K562 (cell line): Measurements from ENCODE around the gene GUCA1A. TPM values are rescaled to one million over a fixed set of nuclear protein-coding genes. Genes with fewer than 3 reads are reported as not detected.

Experiments
- ATAC-seq: fragments of 200-7000 bp; cut with Tn5 transposase; 3 replicates; pipeline ENCODE4 v1.9.1; 2020; ENCODE audit warnings: moderate library complexity
- BruUV-seq: library from RNA; stranded (reverse); fragments of 400-500 nt; replicated peaks from 2 replicates; lab custom pipeline; 2021; lab: Mats Ljungman, UMichigan
- CTCF ChIA-PET: fragments of 300-600 bp; formaldehyde crosslinking; extraction: SDS; loops from one replicate; lab custom pipeline; 2021; ENCODE audit warnings: low intra/inter-chr PET ratio; lab: Yijun Ruan, JAX
- POLR2A ChIA-PET: fragments of 300-600, 350-650 bp; sonication (Branson Sonifier 250); formaldehyde crosslinking; extraction: SDS; loops from one replicate; lab custom pipeline; 2021; ENCODE audit warnings: antibody characterized with exemption, inconsistent platforms; lab: Yijun Ruan, JAX
- DNase-seq, 4 experiments: peaks; one replicate each; pipeline versions ENCODE4 v3.0.0 to v3.0.0-alpha.2; 2011 to 2018; ENCODE audit warnings: low spot score in 3 of 4, mixed read lengths in 3 of 4; ENCODE audit errors: extremely low read depth in 1 of 4
- FAIRE-seq: peaks from 2 replicates; lab custom pipeline; 2011; peaks lifted over from hg19 to GRCh38; lab: Jason Lieb, UNC
- H2AFZ ChIP-seq: 2 replicates; pipeline ENCODE4 v1.6.0; 2011; ENCODE audit warnings: low read depth, low read length, control low read depth, inconsistent platforms
- H3K27ac ChIP-seq: fragments of 200-600 bp; 3 replicates; pipeline ENCODE4 v1.8.0; 2011; ENCODE audit warnings: low read depth, mild to moderate bottlenecking, control low read depth, inconsistent platforms, low read length, moderate library complexity, mixed read lengths; ENCODE audit errors: extremely low read depth
- H3K27me3 ChIP-seq, 2 experiments: fragments of 300-600 bp in 1 of 2; 2 replicates in 1 of 2; 3 replicates in 1 of 2; pipeline versions ENCODE4 v1.6.0 to v1.8.0; 2011; ENCODE audit warnings: inconsistent platforms in 2 of 2, low read length in 2 of 2, mild to moderate bottlenecking in 1 of 2, mixed read lengths in 1 of 2, moderate library complexity in 1 of 2; ENCODE audit not compliant: control insufficient read depth in 2 of 2, insufficient read depth in 2 of 2
- H3K36me3 ChIP-seq: fragments of 300-600 bp; 3 replicates; pipeline ENCODE4 v1.8.0; 2011; ENCODE audit warnings: mild to moderate bottlenecking, low read length, inconsistent platforms; ENCODE audit not compliant: control insufficient read depth, insufficient read depth
- H3K4me1 ChIP-seq, 2 experiments: fragments of 200-600 bp in 1 of 2; replicated peaks in 1 of 2; 2 replicates in 1 of 2; 3 replicates in 1 of 2; pipeline versions ENCODE4 v1.5.1 to v1.8.0; 2011; ENCODE audit warnings: inconsistent platforms in 2 of 2, low read length in 2 of 2, mild to moderate bottlenecking in 1 of 2, mixed read lengths in 1 of 2, moderate library complexity in 1 of 2; ENCODE audit not compliant: control insufficient read depth in 2 of 2, insufficient read depth in 2 of 2
- H3K4me2 ChIP-seq: 2 replicates; pipeline ENCODE4 v1.6.1; 2011; ENCODE audit warnings: low read length, control low read depth, inconsistent platforms, mixed read lengths; ENCODE audit not compliant: insufficient read depth
- H3K4me3 ChIP-seq: fragments of 200-600 bp; sonication (generic), shearing (Covaris generic); 2 replicates; pipeline ENCODE4 v1.5.1; 2016; ENCODE audit warnings: control low read depth, inconsistent platforms
- H3K79me2 ChIP-seq: fragments of 200-600 bp; 3 replicates; pipeline ENCODE4 v1.8.0; 2011; ENCODE audit warnings: low read length, inconsistent platforms; ENCODE audit not compliant: control insufficient read depth, insufficient read depth
- H3K9ac ChIP-seq, 2 experiments: 2 replicates each; pipeline versions ENCODE4 v1.6.0 to v1.6.1; 2011; ENCODE audit warnings: low read depth in 2 of 2, low read length in 2 of 2, control low read depth in 1 of 2, inconsistent platforms in 1 of 2, mild to moderate bottlenecking in 1 of 2, mixed read lengths in 1 of 2; ENCODE audit not compliant: insufficient read depth in 1 of 2
- H3K9me1 ChIP-seq: one replicate; pipeline ENCODE4 v1.6.0; 2011; ENCODE audit warnings: inconsistent platforms, mild to moderate bottlenecking, low read length, moderate library complexity; ENCODE audit not compliant: control insufficient read depth, insufficient read depth
- H3K9me3 ChIP-seq: replicated peaks from 2 replicates; pipeline ENCODE4 v1.5.1; 2011; ENCODE audit warnings: low read depth, low read length, inconsistent platforms; ENCODE audit not compliant: control insufficient read depth, insufficient read depth
- H4K20me1 ChIP-seq: replicated peaks from 2 replicates; pipeline ENCODE4 v1.6.1; 2011; ENCODE audit warnings: low read length, inconsistent platforms, mixed read lengths; ENCODE audit not compliant: control insufficient read depth, insufficient read depth
- ADNP ChIP-seq: fragments of 200-800 bp; sonication (Bioruptor generic); IDR thresholded peaks from 2 replicates; pipeline ENCODE4 v1.6.1; 2016; ENCODE audit warnings: missing genetic modification characterization, missing compliant biosample characterization
- CEBPB ChIP-seq: fragments of 450-650 bp; IDR thresholded peaks from 2 replicates; pipeline ENCODE4 v1.6.1; 2016; ENCODE audit warnings: missing genetic modification characterization, missing compliant biosample characterization
- COPS2 ChIP-seq: fragments of 450-650 bp; conservative IDR thresholded peaks from 2 replicates; pipeline ENCODE4 v1.6.1; 2016; ENCODE audit warnings: mild to moderate bottlenecking, moderate library complexity
- DIDO1 ChIP-seq: fragments of 450-650 bp; IDR thresholded peaks from 2 replicates; pipeline ENCODE4 v1.6.1; 2016; ENCODE audit warnings: low read depth, missing biosample characterization, missing genetic modification characterization
- ETS2 ChIP-seq: IDR thresholded peaks from 2 replicates; pipeline ENCODE4 v1.6.1; 2016; ENCODE audit warnings: borderline replicate concordance, missing genetic modification characterization, mild to moderate bottlenecking, moderate library complexity, missing compliant biosample characterization; ENCODE audit not compliant: poor library complexity, severe bottlenecking
- MAFF ChIP-seq: IDR thresholded peaks from 2 replicates; pipeline ENCODE4 v1.6.1; 2012; ENCODE audit warnings: low read length, improper control_type of control experiment
- NCOA1 ChIP-seq: fragments of 450-650 bp; IDR thresholded peaks from 2 replicates; pipeline ENCODE4 v1.6.1; 2016; ENCODE audit warnings: low read depth
- RBM17 ChIP-seq: fragments of 200-400 bp; formaldehyde crosslinking; IDR thresholded peaks from 2 replicates; pipeline ENCODE4 v1.6.1; 2017; ENCODE audit warnings: low read depth, mild to moderate bottlenecking, low read length, borderline replicate concordance
- SMARCE1 ChIP-seq: fragments of 450-650 bp; IDR thresholded peaks from 2 replicates; pipeline ENCODE4 v1.7.1; 2016; ENCODE audit warnings: mild to moderate bottlenecking
- YBX1 ChIP-seq: fragments of 450-650 bp; IDR thresholded peaks from 2 replicates; pipeline ENCODE4 v1.7.1; 2016; ENCODE audit warnings: mild to moderate bottlenecking
- ZFX ChIP-seq: sonication (generic); formaldehyde crosslinking; IDR thresholded peaks from 2 replicates; pipeline ENCODE4 v1.8.0; 2022; ENCODE audit warnings: mild to moderate bottlenecking, missing genetic modification reagents, moderate library complexity
- ZNF140 ChIP-seq: fragments of 250-450 bp; sonication (Bioruptor Pico); IDR thresholded peaks from 2 replicates; pipeline ENCODE4 v1.8.0; 2021; ENCODE audit warnings: moderate library complexity, mild to moderate bottlenecking, inconsistent platforms
- ZNF24 ChIP-seq: fragments of 450-650 bp; IDR thresholded peaks from 2 replicates; pipeline ENCODE4 v1.6.1; 2016
- WGBS: fragments of 100-300 bp; shearing (Covaris generic); methylation state at CpG from one replicate; pipeline ENCODE4 v1.1.6; 2016; ENCODE audit warnings: low coverage, mixed read lengths; ENCODE audit not compliant: insufficient coverage; ENCODE audit errors: missing lambda C conversion rate; 5-methylcytosine and 5-hydroxymethylcytosine counted together
- in situ Hi-C: fragments of 300-500 bp; cut with MboI; formaldehyde crosslinking; loops from 4 replicates; pipeline ENCODE4 v1.15.0; 2018; ENCODE audit warnings: inconsistent platforms, mixed read lengths
- intact Hi-C: fragments of 100-400 bp; cut with micrococcal nuclease; formaldehyde crosslinking; loops from 2 replicates; pipeline ENCODE4 v1.14.2; 2022
- polyA plus RNA-seq, 8 experiments: library from polyadenylated mRNA; depleted of rRNA in 4 of 8; stranded (reverse) in 5 of 8; unstranded in 3 of 8; fragments of >200 nt; fragmentation: Nextera tagmentation in 2 of 8; fragmentation: Illumina TruSeq in 1 of 8; extraction: Ambion mirVana in 2 of 8; extraction: Trizol in 1 of 8; gene quantifications; 2 replicates each; pipeline versions ENCODE4 v1.2.1 to v1.2.3, GENCODE V29; 2011 to 2014; ENCODE audit warnings: inconsistent platforms in 1 of 8, missing spikeins in 1 of 8
- total RNA-seq, 7 experiments: library from RNA; depleted of rRNA in 6 of 7; stranded (reverse); fragments of >200 nt in 6 of 7; fragmentation: Illumina TruSeq in 2 of 7; extraction: Trizol in 2 of 7; gene quantifications; 2 replicates each; pipeline versions ENCODE4 v1.2.1 to v1.2.3, GENCODE V29; 2011 to 2021; ENCODE audit warnings: low replicate concordance in 1 of 7
- TF ChIP-seq, protein P1 (sequence below): fragments of 450-650 bp; formaldehyde crosslinking; IDR thresholded peaks from 2 replicates; pipeline ENCODE4 v1.4.0; 2022; ENCODE audit warnings: mild to moderate bottlenecking, moderate library complexity
- TF ChIP-seq, protein P2 (sequence below): sonication (generic); formaldehyde crosslinking; IDR thresholded peaks from 2 replicates; pipeline ENCODE4 v1.8.0; 2023; ENCODE audit warnings: missing genetic modification reagents, mild to moderate bottlenecking, borderline replicate concordance
- TF ChIP-seq, protein P3 (sequence below): fragments of 450-650 bp; formaldehyde crosslinking; conservative IDR thresholded peaks from 2 replicates; pipeline ENCODE4 v1.4.0; 2022; ENCODE audit warnings: mild to moderate bottlenecking, missing genetic modification characterization

Gene GUCA1A
- total and polyA plus RNA-seq, 9 of the 15 experiments (the other 6 are each of a cell fraction or from before 2014, with no cell fraction given) = not detected

DNA sequence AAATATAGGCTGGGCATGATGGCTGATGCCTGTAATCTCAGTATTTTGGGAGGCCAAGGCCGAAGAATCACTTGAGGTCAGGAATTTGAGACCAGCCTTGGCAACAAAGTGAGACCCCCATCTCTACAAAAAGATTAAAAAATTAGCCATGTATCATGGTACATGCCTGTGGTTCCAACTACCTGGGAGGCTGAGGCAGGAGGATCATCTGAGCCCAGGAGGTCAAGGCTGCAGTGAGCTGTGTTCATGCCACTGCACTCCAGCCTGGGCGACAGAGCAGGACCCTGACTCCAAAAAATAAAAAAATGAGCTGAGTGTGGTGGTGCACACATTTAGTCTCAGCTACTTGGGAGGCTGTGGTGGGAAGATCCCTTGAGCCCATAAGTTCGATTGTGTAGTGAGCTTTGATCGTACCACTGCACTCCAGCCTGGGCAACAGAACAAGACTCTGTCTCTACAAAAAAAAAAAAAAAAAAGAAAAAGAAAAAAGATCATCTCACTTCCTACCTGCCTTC lies 31.7 kb downstream of the GUCA1A start:
- POLR2A ChIA-PET = interaction anchor here (0.6 to 3.0 kb wide), 5 partner anchors 10 to 1034 kb away, joined by 3 to 12 read pairs (median 3); partner anchors contain the start of genes GUCA1B and MRPS10
- no peaks in the 10 kb centered on the region for H3K79me2 ChIP-seq
- H3K4me3 ChIP-seq = no peak overlapping the region

More for the DNA sequence above, 31.7 kb downstream of the GUCA1A start:
- H3K4me2 ChIP-seq = no peak overlapping the region
- DNase-seq (no peak), ATAC-seq (no peak), FAIRE-seq (no peak)
- intact Hi-C loops (no loop called here), in situ Hi-C loops (no loop called here)
- H2AFZ ChIP-seq = no peak overlapping the region
- H3K36me3 ChIP-seq = peaks cover 61% of the 10 kb centered on the region
- WGBS = 93% methylated on average over 4 of the region's 4 CpGs
- peaks cover 6% of the 10 kb centered on the region for H3K9me3 ChIP-seq
- peaks cover 12 to 17% of the 10 kb centered on the region in 2 experiments; a peak in 4 of 5 replicates for H3K4me1 ChIP-seq
- H3K9ac ChIP-seq = no peak overlapping the region
- no peak for TF ChIP-seq NCOA1
- TF ChIP-seq ZNF140 (CRISPR knock-in tag) = no peak
- no peak for TF ChIP-seq SMARCE1
- TF ChIP-seq COPS2 = no peak
- TF ChIP-seq ZNF24 = no peak
- TF ChIP-seq, protein P1, sequence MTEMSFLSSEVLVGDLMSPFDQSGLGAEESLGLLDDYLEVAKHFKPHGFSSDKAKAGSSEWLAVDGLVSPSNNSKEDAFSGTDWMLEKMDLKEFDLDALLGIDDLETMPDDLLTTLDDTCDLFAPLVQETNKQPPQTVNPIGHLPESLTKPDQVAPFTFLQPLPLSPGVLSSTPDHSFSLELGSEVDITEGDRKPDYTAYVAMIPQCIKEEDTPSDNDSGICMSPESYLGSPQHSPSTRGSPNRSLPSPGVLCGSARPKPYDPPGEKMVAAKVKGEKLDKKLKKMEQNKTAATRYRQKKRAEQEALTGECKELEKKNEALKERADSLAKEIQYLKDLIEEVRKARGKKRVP (CRISPR knock-in tag) = no peak
- no peak for TF ChIP-seq YBX1
- TF ChIP-seq DIDO1 (tag) = no peak
- TF ChIP-seq, protein P2, sequence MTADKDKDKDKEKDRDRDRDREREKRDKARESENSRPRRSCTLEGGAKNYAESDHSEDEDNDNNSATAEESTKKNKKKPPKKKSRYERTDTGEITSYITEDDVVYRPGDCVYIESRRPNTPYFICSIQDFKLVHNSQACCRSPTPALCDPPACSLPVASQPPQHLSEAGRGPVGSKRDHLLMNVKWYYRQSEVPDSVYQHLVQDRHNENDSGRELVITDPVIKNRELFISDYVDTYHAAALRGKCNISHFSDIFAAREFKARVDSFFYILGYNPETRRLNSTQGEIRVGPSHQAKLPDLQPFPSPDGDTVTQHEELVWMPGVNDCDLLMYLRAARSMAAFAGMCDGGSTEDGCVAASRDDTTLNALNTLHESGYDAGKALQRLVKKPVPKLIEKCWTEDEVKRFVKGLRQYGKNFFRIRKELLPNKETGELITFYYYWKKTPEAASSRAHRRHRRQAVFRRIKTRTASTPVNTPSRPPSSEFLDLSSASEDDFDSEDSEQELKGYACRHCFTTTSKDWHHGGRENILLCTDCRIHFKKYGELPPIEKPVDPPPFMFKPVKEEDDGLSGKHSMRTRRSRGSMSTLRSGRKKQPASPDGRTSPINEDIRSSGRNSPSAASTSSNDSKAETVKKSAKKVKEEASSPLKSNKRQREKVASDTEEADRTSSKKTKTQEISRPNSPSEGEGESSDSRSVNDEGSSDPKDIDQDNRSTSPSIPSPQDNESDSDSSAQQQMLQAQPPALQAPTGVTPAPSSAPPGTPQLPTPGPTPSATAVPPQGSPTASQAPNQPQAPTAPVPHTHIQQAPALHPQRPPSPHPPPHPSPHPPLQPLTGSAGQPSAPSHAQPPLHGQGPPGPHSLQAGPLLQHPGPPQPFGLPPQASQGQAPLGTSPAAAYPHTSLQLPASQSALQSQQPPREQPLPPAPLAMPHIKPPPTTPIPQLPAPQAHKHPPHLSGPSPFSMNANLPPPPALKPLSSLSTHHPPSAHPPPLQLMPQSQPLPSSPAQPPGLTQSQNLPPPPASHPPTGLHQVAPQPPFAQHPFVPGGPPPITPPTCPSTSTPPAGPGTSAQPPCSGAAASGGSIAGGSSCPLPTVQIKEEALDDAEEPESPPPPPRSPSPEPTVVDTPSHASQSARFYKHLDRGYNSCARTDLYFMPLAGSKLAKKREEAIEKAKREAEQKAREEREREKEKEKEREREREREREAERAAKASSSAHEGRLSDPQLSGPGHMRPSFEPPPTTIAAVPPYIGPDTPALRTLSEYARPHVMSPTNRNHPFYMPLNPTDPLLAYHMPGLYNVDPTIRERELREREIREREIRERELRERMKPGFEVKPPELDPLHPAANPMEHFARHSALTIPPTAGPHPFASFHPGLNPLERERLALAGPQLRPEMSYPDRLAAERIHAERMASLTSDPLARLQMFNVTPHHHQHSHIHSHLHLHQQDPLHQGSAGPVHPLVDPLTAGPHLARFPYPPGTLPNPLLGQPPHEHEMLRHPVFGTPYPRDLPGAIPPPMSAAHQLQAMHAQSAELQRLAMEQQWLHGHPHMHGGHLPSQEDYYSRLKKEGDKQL = no peak
- TF ChIP-seq ADNP = no peak
- TF ChIP-seq, protein P3, sequence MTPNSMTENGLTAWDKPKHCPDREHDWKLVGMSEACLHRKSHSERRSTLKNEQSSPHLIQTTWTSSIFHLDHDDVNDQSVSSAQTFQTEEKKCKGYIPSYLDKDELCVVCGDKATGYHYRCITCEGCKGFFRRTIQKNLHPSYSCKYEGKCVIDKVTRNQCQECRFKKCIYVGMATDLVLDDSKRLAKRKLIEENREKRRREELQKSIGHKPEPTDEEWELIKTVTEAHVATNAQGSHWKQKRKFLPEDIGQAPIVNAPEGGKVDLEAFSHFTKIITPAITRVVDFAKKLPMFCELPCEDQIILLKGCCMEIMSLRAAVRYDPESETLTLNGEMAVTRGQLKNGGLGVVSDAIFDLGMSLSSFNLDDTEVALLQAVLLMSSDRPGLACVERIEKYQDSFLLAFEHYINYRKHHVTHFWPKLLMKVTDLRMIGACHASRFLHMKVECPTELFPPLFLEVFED (CRISPR knock-in tag) = no peak
- TF ChIP-seq MAFF = no peak
- TF ChIP-seq ETS2 (tag) = no peak
- no peak for TF ChIP-seq CEBPB (tag)
- TF ChIP-seq ZFX (CRISPR knock-in tag) = no peak
- no peak for TF ChIP-seq RBM17
- no peaks in the 10 kb centered on the region for H3K9me1 ChIP-seq
- no peaks in the 10 kb centered on the region for H4K20me1 ChIP-seq
- H3K27me3 ChIP-seq = no peaks in the 10 kb centered on the region
- CTCF ChIA-PET = no interaction called here
- BruUV-seq = no TSS peak
- H3K27ac ChIP-seq = no peak overlapping the region
